Activated CD4-positive, alpha-beta T cell treated with anti-CD3 and anti-CD28 coated beads, Interleukin-2, Interleukin-4, amounts not matched to agents 100 ng/mL and 50 ng/mL, durations not matched to agents 16 hours and 8 hours (primary cell): ENCODE data around the gene ZNF148.
"Not testable (repeated sequence)": the region's sequence is repeated elsewhere in the genome, so short reads cannot be mapped to it uniquely, and the experiment has no call there.

ENCODE experiments used
- DNase-seq: peaks from one replicate; pipeline ENCODE4 v3.0.0-alpha.2; 2020; ENCODE audit warnings: low spot score

ZNF148 gene

GRCh38 chr3:125374996-125375941 lies at the start of gene ZNF148:
Gene ZNF148 (minus strand): TSS chr3:125375325. CDS start chr3:125313640, 61,685 bp downstream.
- peak; percentile 94 for DNase-seq

DNA sequence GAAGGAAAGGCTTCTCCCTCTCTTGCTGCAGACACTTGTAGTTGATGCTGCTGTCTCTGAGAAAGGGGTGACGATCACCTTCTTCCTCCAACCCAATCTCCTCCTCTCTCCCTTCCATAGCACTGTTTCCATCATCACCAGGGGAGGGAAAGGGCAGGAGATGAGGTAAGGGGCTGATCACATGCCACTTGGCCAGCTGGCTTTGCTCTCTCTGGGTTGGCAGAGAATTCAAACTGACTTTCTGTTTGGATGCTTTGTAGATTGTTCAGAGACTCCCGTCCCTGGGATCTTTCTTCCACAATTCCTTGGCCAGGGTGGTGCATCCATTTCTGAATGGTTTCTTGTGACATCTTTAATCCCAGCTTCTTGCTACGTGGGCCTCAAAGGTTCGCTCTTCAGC lies 43.2 kb upstream of the ZNF148 start:
- no peak for DNase-seq

DNA sequence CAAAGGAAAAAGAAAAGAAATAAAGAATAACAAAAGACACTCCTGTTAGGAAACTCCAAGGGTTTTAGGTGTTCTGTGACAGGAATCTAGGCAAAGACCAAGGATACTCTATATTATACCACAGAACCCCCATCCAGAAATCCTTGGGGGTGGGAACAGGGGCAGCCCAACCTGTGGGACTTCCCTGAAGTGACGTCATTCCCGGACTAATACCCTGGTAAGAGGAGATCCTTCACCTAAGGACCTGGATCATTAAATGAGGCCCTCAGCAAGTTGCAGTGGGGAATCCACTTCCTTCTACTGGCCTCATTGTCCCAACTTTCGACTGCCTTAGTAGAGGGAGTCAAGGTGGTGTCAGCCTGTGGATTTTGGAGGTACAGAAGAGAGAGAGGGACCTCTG lies 41.1 kb upstream of the ZNF148 start:
- DNase-seq = no peak

DNA sequence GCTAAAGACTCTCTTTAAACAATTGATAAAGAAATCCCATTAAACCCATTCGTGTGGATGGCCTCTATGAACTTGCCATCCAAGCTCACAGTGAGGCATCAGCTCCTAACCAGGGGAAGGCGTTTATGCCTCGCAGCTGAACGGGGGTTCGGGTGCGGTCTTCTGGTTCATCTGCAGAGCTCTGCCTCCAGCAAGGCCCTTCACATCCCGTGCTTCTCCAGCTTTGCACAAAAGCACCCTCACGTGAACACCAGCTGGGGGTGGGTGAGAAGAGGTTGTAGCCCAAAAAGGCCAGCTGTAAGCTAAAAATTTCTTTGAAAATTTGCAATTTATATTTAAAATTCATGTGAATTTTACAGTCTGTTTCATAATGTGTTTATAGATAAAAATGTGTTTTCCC lies 39.5 kb upstream of the ZNF148 start:
- no peak for DNase-seq

DNA sequence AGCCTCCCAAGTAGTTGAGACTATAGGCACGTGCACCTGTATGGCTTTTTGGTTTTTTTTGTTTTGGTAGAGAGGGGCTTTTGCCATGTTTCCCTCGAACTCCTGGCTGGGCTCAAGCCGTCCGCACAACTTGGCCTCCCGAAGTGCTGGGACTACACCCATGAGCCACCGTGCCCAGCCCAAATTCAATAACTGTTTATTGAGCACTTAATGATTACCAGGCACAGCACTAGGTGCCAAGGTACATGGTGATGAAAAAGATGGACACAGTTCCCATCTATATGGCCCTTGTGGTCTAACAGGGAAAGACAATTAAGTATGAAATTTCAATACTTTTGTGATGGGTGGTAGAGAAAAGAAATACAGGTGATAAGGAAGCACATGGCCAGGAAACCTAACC lies 35.8 kb upstream of the ZNF148 start:
- DNase-seq = no peak

DNA sequence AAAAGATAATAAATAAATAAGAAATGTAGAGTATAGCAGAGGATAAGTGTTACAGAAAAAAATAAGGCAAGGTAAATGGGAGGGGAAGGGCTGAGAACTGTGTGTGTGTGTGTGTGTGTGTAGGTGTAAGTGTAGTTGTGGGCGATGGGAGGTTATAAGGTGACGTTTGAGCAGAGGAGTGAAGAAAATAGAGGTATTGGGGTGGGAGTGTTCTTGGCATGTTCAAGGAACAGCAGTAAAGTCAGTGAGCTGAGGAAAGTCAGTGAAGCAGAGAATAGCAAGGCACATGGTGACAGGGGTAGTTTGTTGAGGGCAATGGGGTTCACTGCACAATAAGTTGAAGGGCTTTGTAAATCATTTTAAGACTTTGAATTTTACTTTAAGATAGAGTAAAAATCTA lies 30.9 kb upstream of the ZNF148 start:
- no peak for DNase-seq

- not testable (repeated sequence) for DNase-seq
These were observed 30.4 kb upstream of the ZNF148 start for GRCh38 chr3:125405515-125405914.

- DNase-seq = no peak
These were observed 28.7 kb upstream of the ZNF148 start for GRCh38 chr3:125403789-125404188.

DNA sequence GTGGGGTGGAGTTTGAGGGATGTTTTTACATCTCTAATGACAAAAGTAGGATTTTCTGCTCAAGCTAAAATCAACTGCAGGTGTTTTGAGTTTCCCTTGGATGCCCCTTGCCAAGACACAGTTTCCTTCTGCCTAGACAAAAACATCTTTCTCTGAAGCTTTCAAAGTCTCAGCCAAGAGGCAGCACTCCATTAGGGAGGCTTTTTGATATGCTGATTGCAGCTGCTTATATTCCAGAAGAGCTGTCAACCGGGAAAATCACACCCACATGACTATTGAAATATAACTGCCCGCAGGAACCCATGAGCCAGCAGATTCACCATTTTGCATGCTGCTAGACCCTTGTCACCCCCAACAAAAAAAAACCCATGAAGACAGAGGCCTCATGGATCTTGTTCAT lies 27.5 kb upstream of the ZNF148 start:
- DNase-seq = no peak

- DNase-seq = no peak
These were observed 26.3 kb upstream of the ZNF148 start for GRCh38 chr3:125401402-125401801.

DNA sequence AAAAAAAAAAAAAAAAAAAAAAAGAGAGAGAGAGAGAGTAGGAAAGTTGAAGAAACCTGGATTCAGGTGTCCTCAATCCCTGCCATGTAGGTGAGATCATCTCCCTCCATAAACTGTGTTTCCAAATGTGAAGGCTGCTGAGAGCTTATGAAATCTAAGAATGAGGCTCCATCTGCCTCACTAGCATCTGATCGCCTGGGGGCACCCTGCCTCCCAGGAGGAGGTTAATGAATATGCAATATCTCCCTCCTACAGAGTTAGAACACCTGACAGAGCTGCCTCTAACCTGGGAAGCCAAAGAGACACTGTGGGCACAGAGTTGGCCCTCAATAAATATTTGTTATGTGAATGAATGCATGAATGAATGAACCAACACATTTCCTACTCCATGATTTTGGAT lies 23.8 kb upstream of the ZNF148 start:
- DNase-seq = no peak

DNA sequence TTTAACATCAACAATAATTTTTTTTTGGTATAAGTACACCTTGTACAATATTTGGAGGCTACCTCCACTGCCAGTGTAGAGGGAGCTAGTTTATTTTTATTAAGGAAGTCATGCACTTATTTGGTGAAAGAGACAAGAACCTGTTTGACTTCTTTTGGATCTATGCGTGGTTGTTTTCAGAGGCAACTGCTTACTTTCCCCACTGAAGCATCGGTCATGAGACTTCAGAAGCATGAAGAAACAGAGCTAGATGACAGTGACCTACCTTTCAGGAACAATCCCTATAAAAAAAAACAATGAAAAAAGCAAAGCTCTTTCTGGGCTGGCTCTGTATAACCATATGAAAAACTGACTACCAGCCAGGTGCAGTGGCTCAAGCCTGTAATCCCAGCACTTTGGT lies 20.0 kb upstream of the ZNF148 start:
- no peak for DNase-seq

DNA sequence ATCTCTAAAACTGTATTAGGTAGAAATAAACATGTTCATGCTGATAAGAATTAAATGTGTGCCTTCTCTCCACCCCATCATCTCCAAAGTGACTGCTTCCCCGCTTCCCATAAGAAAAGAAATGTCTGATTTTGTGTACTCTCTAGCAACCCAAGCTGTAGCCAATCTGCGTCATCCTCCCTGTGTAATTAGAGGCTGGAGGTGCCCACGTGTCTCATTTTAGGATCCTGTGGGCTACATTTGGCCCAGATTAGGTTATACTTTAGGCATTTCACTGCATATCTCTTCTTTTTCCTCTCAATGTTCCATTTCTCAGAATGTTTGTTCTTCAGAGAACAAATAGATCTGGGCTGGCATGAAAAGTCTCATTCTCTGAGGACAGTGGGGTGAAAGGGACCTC lies 19.3 kb upstream of the ZNF148 start:
- no peak for DNase-seq

DNA sequence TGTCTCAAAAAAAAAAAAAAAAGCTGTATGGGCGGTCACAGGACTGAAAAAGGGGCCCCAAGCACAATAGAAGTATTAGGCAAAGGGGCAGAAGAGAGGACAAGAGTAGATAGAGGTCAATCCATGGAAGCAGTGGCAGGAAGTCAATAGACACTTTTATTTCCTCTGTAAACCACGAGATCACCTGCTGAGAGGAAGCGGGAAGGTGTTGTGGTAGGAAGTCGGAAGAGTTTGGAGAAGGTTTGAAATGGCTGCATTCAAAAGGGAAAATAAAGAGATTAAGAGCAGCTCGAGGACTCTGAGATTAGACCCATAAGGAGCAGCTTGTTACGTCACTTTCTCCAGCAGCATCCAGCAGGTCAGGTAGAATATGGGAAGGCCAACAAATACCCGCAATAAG lies 14.2 kb upstream of the ZNF148 start:
- DNase-seq = no peak

DNA sequence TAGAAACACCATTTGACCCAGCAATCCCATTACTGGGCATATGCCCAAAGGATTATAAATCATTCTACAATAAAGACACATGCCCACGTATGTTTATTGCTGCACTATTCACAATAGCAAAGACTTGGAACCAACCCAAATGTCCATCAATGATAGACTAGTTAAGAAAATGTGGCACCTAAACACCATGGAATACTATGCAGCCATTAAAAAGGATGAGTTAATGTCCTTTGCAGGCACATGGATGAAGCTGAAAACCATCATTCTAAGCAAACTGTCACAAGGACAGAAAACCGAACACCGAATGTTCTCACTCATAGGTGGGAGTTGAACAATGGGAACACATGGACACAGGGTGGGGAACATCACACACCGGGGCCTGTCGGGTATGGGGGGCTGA lies 13.2 kb upstream of the ZNF148 start:
- DNase-seq = not testable (repeated sequence)

DNA sequence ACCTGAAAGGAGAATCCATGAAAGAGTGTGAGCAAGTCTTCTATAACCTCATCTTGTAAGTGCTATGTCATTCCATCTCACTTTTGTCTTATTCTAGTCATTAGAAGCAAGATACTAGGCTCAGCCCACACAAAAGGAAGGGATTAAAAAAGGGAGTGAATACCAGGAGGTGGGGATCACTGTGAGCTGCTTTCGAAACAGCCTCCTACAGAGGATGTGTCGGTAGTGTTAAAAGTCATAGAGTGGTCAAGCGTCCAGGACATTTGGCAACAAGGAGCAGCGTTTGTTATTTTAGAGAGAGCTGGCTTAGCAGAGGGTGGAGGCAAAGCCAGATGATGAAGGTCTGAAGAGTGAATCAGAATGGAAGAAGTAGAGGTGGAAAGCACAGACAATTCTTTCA lies 11.7 kb upstream of the ZNF148 start:
- no peak for DNase-seq

DNA sequence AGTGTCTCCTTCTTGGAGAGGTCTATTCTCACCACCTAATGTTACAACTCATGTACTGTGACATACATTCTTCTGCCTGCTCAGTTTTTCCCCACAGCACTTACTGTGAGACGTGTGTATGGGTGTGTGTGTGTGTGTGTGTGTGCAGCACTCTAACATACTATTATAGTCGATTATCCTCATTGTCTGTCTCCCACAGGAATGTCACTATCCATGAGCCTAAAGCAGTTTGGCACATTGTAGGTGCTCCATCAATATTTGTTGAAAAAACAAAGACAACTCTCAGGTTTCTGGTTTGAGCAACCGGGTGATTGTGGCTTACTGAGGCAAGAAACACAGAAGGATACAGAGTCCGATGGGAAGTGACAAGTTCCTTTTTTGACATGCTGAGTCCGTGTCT lies 8.6 kb upstream of the ZNF148 start:
- DNase-seq = no peak

DNA sequence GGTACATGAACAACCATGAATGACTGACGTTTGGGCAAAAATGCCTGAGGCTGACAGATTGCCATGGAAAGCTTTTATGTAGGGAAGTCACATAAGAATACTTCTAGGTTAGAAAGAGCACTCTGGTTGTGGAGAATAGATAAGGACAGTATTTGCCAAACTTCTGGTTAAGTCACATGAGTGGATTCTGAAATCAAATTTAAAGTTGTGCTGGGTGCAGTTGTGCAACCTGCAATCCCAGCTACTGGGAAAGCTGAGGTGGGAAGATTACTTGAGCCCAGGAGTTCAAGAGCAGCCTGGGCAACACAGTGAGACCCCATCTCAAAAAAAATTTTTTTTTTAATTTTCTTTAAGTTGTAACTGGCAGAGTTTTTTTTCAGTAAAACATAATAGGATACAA lies 7.2 kb upstream of the ZNF148 start:
- DNase-seq = no peak

GRCh38 chr3:125381743-125382142 lies 6.6 kb upstream of the ZNF148 start:
- DNase-seq = peak; percentile 61

GRCh38 chr3:125381314-125381713 lies 6.2 kb upstream of the ZNF148 start:
- DNase-seq = no peak

DNA sequence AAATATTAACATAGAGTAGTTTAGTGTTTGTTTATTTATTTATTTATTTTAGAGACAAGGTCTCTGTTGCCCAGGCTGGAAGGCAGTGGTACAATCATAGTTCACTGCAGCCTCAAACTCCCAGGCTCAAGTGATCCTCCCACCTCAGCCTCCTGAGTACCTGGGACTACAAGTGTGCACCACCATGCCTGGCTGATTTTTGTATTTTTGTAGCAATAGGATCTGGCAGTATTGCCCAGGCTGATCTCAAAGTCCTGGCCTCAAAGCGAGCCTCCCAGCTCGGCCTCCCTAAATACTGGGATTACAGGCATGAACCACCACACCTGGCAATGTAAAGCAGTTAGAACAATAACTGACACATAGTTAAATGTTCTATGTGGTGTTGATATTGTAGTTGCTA lies 4.4 kb upstream of the ZNF148 start:
- no peak for DNase-seq

GRCh38 chr3:125378762-125379161 lies 3.6 kb upstream of the ZNF148 start:
- no peak for DNase-seq

DNA sequence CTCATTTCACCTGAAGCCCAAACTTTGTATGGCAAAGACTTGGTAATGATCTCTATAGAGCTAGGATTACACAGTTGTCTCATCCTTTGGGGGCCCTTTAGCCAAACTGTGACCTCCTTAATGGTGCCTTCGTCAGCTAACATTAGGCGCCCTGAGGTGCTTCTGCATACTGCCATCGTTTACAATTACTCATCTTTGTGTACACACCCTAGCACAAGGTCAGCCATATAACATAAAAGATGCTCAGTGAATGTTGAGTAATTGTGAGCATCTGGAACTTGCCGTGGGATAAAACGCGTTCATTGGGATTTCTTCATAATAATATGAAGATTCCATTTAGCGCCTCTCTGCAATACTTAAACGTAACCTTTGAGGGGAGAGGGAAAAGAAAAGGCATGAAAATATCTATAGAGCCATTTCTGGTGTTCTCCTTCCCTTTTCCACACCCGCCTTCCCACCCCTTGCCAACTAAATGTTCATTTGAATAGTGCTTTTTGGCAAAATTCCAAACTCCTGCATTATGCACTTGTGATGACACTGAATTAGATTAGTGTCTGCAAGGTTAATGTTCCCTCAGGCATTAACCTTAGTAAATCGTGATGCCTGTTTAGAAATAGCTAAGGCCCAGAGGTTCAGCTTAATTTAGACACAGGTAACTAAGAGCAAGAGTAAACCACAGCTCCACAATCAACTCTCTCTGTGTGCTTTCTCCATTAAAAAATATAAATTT lies 990 bp upstream of the ZNF148 start:
- DNase-seq = no peak
